Tibial nerve (tissue), 4 donors: ENCODE data around the gene ZNF385C.

ENCODE experiments used
- CTCF ChIP-seq, 5 experiments: fragments of 200-600 bp in 3 of 5; fragments of 450-650 bp in 2 of 5; sonication (generic) in 3 of 5; IDR thresholded peaks; one replicate each; pipeline ENCODE4 v1.5.1; 2016 to 2019; ENCODE audit warnings: antibody characterized with exemption in 5 of 5, mild to moderate bottlenecking in 3 of 5, moderate library complexity in 2 of 5
- EP300 ChIP-seq, 2 donors: sonication (generic); formaldehyde crosslinking; IDR thresholded peaks; one replicate each; pipeline ENCODE4 v1.6.1; 2017; ENCODE audit warnings: antibody characterized with exemption in 2 of 2, mild to moderate bottlenecking in 1 of 2
- POLR2A ChIP-seq, 2 donors: fragments of 450-650 bp; IDR thresholded peaks; one replicate each; pipeline ENCODE4 v1.6.1; 2017; ENCODE audit warnings: antibody characterized with exemption in 2 of 2, mild to moderate bottlenecking in 2 of 2, moderate library complexity in 2 of 2

- TF ChIP-seq CTCF (IDR thresholded peaks at IDR 0.05) (no peak), POLR2A (IDR thresholded peaks at IDR 0.05) (no peak), EP300 (IDR thresholded peaks at IDR 0.05) (no peak)
Observed at GRCh38 chr17:42092939-42093338, 5.3 kb downstream of the ZNF385C start.
